Stimulated activated CD8-positive, alpha-beta memory T cell treated with anti-CD3 and anti-CD28 coated beads, Interleukin-12 subunit alpha, Interleukin-12 subunit beta, amount 100 ng/mL, for 4 hours (primary cell): ENCODE data around the gene C19orf38.
"Not testable (repeated sequence)": the region's sequence is repeated elsewhere in the genome, so short reads cannot be mapped to it uniquely, and the experiment has no call there.

Experiments used
- DNase-seq: peaks from one replicate; pipeline ENCODE4 v3.0.0-alpha.2; 2020; ENCODE audit warnings: low read depth

The C19orf38 gene

GRCh38 chr19:10876459-10877240, 28.4 kb downstream of the C19orf38 start:
- no peak for DNase-seq

DNA sequence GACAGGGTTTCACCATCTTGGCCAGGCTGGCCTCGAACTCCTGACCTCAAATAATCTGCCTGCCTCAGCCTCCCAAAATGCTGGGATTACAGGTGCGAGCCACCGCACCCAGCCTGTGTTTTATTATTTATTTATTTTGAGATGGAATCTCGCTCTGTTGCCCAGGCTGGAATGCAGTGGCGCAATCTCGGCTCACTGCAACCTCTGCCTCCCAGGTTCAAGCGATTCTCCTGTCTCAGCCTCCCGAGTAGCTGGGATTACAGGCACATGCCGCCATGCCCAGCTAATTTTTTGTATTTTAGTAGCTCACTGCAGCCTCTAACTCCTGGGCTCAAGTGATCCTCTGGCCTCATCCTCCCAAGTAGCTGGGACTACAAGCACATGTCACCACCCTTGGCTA, 29.4 kb downstream of the C19orf38 start:
- DNase-seq, result not testable (repeated sequence)

DNA sequence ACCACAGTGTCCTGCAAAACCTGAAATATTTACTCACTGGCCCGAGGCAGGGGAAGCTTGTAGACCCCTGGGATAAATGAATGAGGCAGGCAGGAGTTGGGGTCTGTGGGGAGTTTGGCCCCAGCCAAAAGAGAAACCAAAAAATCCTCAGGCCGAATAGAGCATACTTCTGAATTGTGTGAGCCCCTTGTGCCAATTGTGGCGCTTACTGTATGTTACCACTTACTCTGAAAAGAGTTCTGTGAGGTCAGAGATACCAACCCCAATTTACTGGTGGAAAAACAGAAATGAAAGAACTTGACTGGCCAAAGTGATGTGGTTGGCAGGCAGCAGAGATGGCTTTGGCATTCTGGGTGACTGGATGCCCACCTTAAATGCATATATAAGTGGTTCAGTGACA, 30.0 kb downstream of the C19orf38 start:
- DNase-seq, result no peak

DNA sequence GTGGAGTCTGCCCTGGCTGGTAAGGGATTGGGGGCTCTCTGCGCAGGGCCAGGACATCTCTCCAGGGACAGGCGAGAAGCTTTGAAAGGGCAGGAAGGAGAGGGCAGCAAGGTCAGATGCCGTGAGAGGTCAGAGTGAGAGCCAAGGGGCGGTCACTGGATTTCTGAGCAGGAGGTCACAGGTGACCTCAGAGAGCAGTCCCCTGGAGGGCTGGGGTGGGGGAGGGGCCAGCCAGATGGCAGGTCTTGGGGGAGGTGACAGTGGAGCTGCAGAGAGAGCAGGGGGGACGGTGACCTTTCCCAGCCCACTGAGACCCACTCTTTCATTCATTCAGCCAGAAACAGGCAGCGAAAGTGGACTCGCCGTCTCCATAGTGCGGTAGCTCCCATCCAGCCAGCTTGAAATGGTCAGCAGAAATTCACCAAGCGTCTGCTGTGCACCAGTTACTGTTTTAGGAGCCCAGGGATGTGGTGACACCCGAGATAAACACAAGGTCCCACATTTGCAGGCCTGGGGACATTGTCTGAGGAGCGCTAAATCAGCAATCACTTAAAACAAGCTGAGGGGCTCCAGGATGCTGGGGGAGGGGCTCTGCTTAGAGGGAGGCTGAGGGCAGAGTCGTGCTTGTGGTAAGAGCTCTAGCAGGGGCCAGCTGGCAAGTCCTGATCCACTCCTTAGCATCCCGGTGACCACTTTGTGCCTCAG, 33.3 kb downstream of the C19orf38 start:
- no peak for DNase-seq

GRCh38 chr19:10882108-10882457, 33.9 kb downstream of the C19orf38 start:
- no peak for DNase-seq

- DNase-seq, result no peak
Observed at GRCh38 chr19:10884274-10884673, 36.1 kb downstream of the C19orf38 start.

DNA sequence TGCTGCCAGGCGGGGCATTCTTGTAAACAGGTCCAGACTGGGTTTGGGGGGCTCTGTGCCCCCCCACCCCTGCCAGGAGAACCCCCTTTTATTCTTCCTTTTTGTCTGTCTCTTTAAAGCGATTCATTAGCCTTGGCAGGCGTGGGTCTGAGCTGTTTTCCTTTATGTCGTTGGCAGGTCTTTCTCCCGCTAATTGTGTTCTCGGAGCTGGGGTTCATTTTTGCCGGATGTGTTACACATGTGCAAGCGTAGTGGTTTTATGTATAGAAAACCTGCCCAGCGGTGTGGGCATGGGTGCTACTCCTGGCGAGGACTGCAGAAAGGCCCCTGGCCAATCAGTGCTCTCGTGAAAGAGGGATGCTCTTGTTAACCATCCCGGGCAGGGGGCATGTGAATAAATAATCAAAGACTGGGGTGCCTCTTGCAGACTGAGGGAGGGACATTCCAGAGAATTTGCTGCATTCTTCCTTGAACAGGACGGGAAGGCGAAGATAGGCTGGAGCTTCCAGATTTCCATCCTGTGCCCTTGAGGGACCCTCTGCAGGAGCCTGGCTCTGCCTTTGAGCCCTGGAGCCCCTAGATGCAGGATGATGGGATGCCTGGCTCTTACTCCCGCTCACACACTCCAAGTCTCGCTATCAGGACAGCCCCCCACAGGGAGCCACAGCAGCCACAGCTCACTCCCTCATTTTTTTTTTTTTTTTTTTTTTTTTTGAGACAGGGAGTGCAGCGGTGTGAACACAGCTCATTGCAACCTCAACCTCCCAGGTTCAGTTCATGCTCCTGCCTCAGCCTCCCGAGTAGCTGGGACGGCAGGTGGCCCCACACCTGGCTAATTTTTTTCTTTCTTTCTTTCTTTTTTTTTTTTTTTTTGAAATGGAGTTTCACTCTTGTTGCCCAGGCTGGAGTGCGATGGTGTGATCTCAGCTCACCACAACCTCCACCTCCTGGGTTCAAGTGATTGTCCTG, 37.3 kb downstream of the C19orf38 start:
- no peak for DNase-seq

DNA sequence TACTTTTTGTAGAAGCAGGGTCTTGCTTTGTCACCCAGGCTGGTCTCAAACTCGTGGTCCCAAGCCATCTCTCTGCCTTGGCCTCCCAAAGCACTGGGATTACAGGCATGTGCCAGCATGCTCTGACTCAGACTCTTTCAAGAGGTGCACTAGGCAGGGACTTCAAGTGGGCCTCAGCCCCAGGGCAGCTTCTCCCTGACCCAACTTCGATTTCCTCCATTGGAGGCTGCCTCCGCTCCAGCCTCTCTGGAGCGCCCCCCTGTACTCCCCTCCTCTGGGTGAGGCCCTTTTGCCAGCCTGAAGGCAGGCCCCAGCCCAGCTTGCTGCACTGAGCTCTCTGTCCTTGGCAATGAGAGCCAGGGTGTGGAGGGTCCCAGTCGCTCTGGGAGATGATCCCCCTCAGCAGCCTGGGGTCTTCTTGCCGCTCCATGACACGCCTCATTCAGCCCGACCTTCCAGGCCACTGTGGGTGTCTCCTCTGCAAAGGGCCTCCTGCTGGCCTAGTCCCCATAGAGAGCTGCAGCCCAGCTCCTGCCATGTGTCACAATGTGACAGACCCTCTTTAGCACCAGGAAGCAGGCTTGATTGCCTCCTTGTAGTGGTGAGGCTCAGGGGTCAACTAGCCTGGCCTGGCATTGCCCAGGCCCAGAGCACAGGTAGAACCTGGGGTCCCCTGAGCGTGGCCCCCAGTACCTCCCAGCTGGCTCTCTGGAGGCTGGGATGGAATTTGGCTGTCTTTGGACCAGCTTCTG, 39.6 kb downstream of the C19orf38 start:
- DNase-seq, result no peak

- DNase-seq, result no peak
Observed at GRCh38 chr19:10888421-10888866, 40.2 kb downstream of the C19orf38 start.

- no peak for DNase-seq
Observed at GRCh38 chr19:10889880-10890279, 41.7 kb downstream of the C19orf38 start.

- no peak for DNase-seq
Observed at GRCh38 chr19:10891405-10892086, 43.3 kb downstream of the C19orf38 start.

DNA sequence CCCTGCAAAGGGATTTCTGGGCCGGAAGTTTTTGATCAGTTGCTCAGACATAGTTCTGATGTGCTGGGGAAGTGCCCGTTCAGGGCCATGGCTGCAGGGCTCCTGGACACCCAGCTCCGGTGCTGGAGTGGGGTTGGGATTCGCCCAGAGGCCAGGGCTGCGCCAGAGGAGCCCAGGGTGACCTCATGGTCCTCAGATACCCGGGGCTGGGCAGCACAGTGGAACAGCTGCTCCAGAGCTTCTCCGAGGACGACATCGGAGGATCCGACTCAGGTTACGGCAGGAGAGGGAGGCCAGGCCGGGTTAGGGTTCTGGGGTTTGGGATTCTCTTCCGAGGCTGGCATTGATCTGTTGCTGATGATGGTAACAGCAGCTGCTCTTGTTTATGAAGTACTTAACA, 44.0 kb downstream of the C19orf38 start:
- DNase-seq, result no peak

DNA sequence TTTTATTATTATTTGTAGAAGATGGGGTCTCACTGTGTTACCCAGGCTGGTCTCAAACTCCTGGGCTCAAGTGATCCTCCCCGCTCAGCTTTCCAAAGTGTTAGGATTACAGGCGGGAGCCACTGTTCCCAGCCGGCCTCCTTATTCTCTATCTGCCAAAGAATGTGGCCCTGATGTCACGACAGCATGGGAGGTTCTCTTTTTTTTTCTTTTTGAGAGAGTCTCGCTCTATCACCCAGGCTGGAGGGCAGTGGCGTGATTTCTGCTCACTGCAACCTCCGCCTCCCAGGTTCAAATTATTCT, 46.6 kb downstream of the C19orf38 start:
- DNase-seq, result no peak

DNA sequence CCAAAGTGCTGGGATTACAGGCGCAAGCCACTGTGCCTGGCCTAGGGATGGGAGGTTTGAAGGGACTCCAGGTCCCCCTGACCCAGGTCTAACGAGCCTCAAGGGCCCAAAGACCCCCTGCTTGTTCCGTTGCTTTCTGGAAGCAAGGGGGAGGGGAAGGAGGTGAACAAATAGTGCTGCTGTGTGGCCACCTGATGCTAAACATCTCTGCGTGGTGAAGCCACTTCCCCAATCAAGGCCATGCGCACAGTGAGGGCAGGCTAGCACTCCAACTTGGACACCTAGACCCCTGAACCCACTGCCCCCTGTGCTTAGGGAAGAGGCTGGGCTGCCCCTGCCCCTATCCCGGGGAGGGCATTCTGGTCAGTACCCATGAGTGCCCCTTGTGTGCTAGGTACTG, 47.1 kb downstream of the C19orf38 start:
- DNase-seq, result no peak

- DNase-seq, result no peak
Observed at GRCh38 chr19:10895920-10896319, 47.7 kb downstream of the C19orf38 start.

- DNase-seq, result no peak
Observed at GRCh38 chr19:10896851-10897526, 48.8 kb downstream of the C19orf38 start.

GRCh38 chr19:10898633-10899032, 50.4 kb downstream of the C19orf38 start:
- DNase-seq, result no peak

DNA sequence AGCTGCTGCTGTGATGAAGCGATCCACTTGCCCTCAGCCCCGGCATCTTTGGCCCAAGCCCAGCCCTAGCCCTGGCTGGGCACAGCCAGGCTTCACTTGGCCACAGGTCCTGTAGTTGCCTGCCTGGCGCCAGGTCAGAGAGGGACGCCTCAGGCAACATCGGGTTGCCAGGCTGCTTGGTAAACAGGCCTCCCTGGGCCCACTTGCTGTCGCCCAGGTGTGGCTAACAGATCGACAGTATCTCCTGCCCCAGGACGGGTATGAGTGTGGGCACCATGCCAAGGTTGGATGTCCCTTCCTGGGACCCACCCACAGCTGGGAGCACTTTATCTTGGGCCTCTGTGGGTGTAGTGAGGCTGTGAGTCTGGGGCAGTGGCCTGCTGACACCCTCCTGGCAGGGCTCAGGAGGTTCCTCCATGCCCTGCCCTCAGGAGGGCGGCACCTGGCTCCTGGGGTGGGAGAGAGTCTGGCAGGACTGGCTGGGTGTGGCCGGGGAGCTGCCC, 51.0 kb downstream of the C19orf38 start:
- no peak for DNase-seq

GRCh38 chr19:10907925-10908324, 59.7 kb downstream of the C19orf38 start:
- DNase-seq, result no peak

DNA sequence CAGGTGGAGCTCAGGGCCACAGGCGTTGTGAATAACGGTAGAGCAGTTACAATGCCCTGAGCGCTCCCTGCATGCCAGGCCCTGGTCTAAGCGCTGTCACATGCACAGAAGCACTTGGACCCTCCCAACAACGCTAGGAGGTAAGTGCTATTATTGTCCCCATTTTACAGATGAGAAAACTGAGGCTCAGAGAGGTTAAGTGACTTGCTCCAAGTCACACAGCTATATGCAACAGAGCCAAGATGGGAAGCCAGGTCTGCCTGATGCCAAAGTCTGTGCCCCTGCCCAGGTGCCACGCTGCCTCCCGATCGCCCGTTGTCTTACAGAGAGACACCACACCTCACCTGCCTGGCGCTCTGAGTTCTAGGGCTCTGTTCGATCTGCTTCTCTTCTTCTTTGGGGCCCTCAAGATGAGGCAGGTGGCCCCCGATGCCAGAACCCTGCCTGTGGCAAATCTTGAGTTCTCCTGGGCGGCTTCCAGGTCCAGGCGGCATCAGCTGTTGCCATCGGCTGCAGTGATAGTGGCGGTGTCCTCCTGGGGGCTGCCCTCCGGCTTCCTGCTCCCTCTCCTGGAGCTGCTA, 60.3 kb downstream of the C19orf38 start:
- no peak for DNase-seq
